A673 (cell line): Measurements from ENCODE around the gene SDCCAG8. TPM values are rescaled to one million over a fixed set of nuclear protein-coding genes. Genes with fewer than 3 reads are reported as not detected.

ENCODE experiments used
- BruUV-seq: library from RNA; stranded (reverse); fragments of 400-500 nt; replicated peaks from 2 replicates; lab custom pipeline; 2021; lab: Mats Ljungman, UMichigan
- CTCF ChIA-PET: fragments of 300-600 bp; sonication (Branson Sonifier 250); formaldehyde crosslinking; loops from one replicate; lab custom pipeline; 2022; ENCODE audit warnings: antibody characterized with exemption; lab: Charles Lee
- POLR2A ChIA-PET: fragments of 300-600 bp; sonication (Branson Sonifier 250); formaldehyde crosslinking; loops from one replicate; lab custom pipeline; 2022; ENCODE audit warnings: antibody characterized with exemption; ENCODE audit not compliant: low non-redundant PET; lab: Charles Lee
- DNase-seq: peaks from one replicate; pipeline ENCODE4 v3.0.0-alpha.2; 2015; ENCODE audit warnings: low spot score
- H3K27ac ChIP-seq: fragments of 200-600 bp; sonication (generic); 2 replicates; pipeline ENCODE4 v1.5.1; 2016; ENCODE audit warnings: mixed run types, low read depth, mild to moderate bottlenecking, mixed read lengths, antibody characterized with exemption, low read length; ENCODE audit not compliant: poor library complexity, severe bottlenecking
- H3K27me3 ChIP-seq: fragments of 200-600 bp; sonication (generic); replicated peaks from 2 replicates; pipeline ENCODE4 v1.6.1; 2017; ENCODE audit warnings: mixed run types, low read depth, mild to moderate bottlenecking, mixed read lengths, antibody characterized with exemption, low read length; ENCODE audit not compliant: insufficient read depth, poor library complexity
- H3K36me3 ChIP-seq: fragments of 200-600 bp; sonication (generic); 2 replicates; pipeline ENCODE4 v1.6.1; 2016; ENCODE audit warnings: mixed run types, mild to moderate bottlenecking, mixed read lengths, antibody characterized with exemption, low read length; ENCODE audit not compliant: insufficient read depth, poor library complexity, severe bottlenecking
- H3K4me1 ChIP-seq: fragments of 200-600 bp; sonication (generic); 2 replicates; pipeline ENCODE4 v1.6.1; 2017; ENCODE audit warnings: mixed run types, mild to moderate bottlenecking, mixed read lengths, antibody characterized with exemption, low read length; ENCODE audit not compliant: insufficient read depth, poor library complexity, severe bottlenecking
- H3K4me3 ChIP-seq: fragments of 200-600 bp; sonication (generic); 2 replicates; pipeline ENCODE4 v1.5.1; 2016; ENCODE audit warnings: low read depth, mixed run types, mild to moderate bottlenecking, mixed read lengths, low read length; ENCODE audit not compliant: poor library complexity, severe bottlenecking
- H3K9me3 ChIP-seq: fragments of 200-600 bp; sonication (generic); 2 replicates; pipeline ENCODE4 v1.6.1; 2016; ENCODE audit warnings: mixed run types, low read depth, mild to moderate bottlenecking, mixed read lengths, antibody characterized with exemption, low read length; ENCODE audit not compliant: poor library complexity, severe bottlenecking
- CTCF ChIP-seq: fragments of 300-800, 200-600 bp; sonication (generic); conservative IDR thresholded peaks from 2 replicates; pipeline ENCODE4 v1.5.1; 2017; ENCODE audit warnings: low read depth, mild to moderate bottlenecking, antibody characterized with exemption, low read length, moderate library complexity, mixed read lengths
- EZH2 ChIP-seq: fragments of 200-600 bp; sonication (generic); IDR thresholded peaks from 2 replicates; pipeline ENCODE4 v1.6.1; 2017; ENCODE audit warnings: borderline replicate concordance, low read depth, mild to moderate bottlenecking, mixed read lengths, antibody characterized with exemption, low read length; ENCODE audit not compliant: poor library complexity, severe bottlenecking
- intact Hi-C: fragments of 100-400 bp; cut with micrococcal nuclease; formaldehyde crosslinking; loops from one replicate; pipeline ENCODE4 v1.10.0; 2022; ENCODE audit not compliant: unreplicated experiment
- total RNA-seq: library from RNA; stranded (reverse); gene quantifications from 2 replicates; pipeline ENCODE4 v1.2.3, GENCODE V29; 2021

The SDCCAG8 gene
- total RNA-seq, 1 experiment from 2014 or later: 9.1 TPM

GRCh38 chr1:243454328-243454997, 198.6 kb downstream of the SDCCAG8 start:
- Histone ChIP-seq H3K27ac (no peak overlapping the region), H3K36me3 (no peaks in the 10 kb centered on the region), H3K9me3 (no peaks in the 10 kb centered on the region), H3K4me3 (no peak overlapping the region), H3K27me3 (no peaks in the 10 kb centered on the region), H3K4me1 (no peaks in the 10 kb centered on the region)
- intact Hi-C loops: no loop called here
- no peak for DNase-seq
- POLR2A ChIA-PET: no interaction called here
- CTCF ChIA-PET: no interaction called here
- BruUV-seq: no TSS peak
- TF ChIP-seq EZH2 (no peak), CTCF (no peak)

GRCh38 chr1:243455760-243456651, 200.2 kb downstream of the SDCCAG8 start:
- CTCF ChIA-PET: no interaction called here
- BruUV-seq: no TSS peak

More at GRCh38 chr1:243455760-243456651, 200.2 kb downstream of the SDCCAG8 start:
- DNase-seq: no peak
- intact Hi-C loops: no loop called here
- Histone ChIP-seq H3K9me3 (no peaks in the 10 kb centered on the region), H3K27me3 (no peaks in the 10 kb centered on the region), H3K36me3 (no peaks in the 10 kb centered on the region), H3K27ac (no peak overlapping the region), H3K4me3 (no peak overlapping the region), H3K4me1 (no peaks in the 10 kb centered on the region)
- TF ChIP-seq EZH2 (no peak), CTCF (no peak)
- POLR2A ChIA-PET: no interaction called here
